GM23338 (cell line): Measurements from ENCODE around the gene TCERG1L. TPM values are rescaled to one million over a fixed set of nuclear protein-coding genes. Genes with fewer than 3 reads are reported as not detected.

Source experiments
- ATAC-seq: fragments of 200-7000 bp; cut with Tn5 transposase; 3 replicates; pipeline ENCODE4 v1.9.1; 2020
- DNase-seq: peaks from one replicate; pipeline ENCODE4 v3.0.0-alpha.2; 2015; ENCODE audit warnings: low spot score
- H2AFZ ChIP-seq: fragments of 200-600 bp; sonication (generic); 2 replicates; pipeline ENCODE4 v1.8.0; 2016; ENCODE audit warnings: antibody characterized with exemption, mild to moderate bottlenecking, moderate library complexity
- H3F3A ChIP-seq: fragments of 200-600 bp; sonication (generic); replicated peaks from 2 replicates; pipeline ENCODE4 v1.8.0; 2017; ENCODE audit warnings: antibody characterized with exemption, mixed run types, low read depth
- H3K27ac ChIP-seq: fragments of 200-600 bp; sonication (generic); 2 replicates; pipeline ENCODE4 v1.6.1; 2016; ENCODE audit warnings: low read depth
- H3K27me3 ChIP-seq: fragments of 200-600 bp; sonication (generic); 2 replicates; pipeline ENCODE4 v1.8.0; 2016; ENCODE audit warnings: mild to moderate bottlenecking, mixed run types, moderate library complexity; ENCODE audit not compliant: insufficient read depth
- H3K36me3 ChIP-seq: fragments of 200-600 bp; sonication (generic); 2 replicates; pipeline ENCODE4 v1.8.0; 2016; ENCODE audit warnings: mild to moderate bottlenecking; ENCODE audit not compliant: insufficient read depth
- H3K4me1 ChIP-seq: fragments of 200-600 bp; sonication (generic); 2 replicates; pipeline ENCODE4 v1.8.0; 2016; ENCODE audit warnings: mild to moderate bottlenecking, moderate library complexity; ENCODE audit not compliant: insufficient read depth
- H3K4me2 ChIP-seq: fragments of 200-600 bp; sonication (generic); 2 replicates; pipeline ENCODE4 v1.7.1; 2017; ENCODE audit warnings: mixed run types
- H3K4me3 ChIP-seq: fragments of 200-600 bp; sonication (generic); 2 replicates; pipeline ENCODE4 v1.6.1; 2016; ENCODE audit warnings: mixed run types
- H3K79me2 ChIP-seq: fragments of 200-600 bp; sonication (generic); replicated peaks from 2 replicates; pipeline ENCODE4 v1.8.0; 2017; ENCODE audit warnings: mild to moderate bottlenecking; ENCODE audit not compliant: insufficient read depth
- H3K9me2 ChIP-seq: fragments of 200-600 bp; sonication (generic); 2 replicates; pipeline ENCODE4 v1.8.0; 2017; ENCODE audit not compliant: insufficient read depth
- H4K20me1 ChIP-seq: fragments of 200-600 bp; sonication (generic); replicated peaks from 2 replicates; pipeline ENCODE4 v1.8.0; 2017; ENCODE audit warnings: mild to moderate bottlenecking; ENCODE audit not compliant: insufficient read depth
- H3K27ac Mint-ChIP-seq: 2 replicates; pipeline ENCODE4 v1.8.0; 2020; ENCODE audit warnings: inconsistent platforms, mild to moderate bottlenecking, moderate library complexity, mixed read lengths
- H3K27me3 Mint-ChIP-seq: 3 replicates; pipeline ENCODE4 v1.8.0; 2022; ENCODE audit warnings: low read depth, mild to moderate bottlenecking, moderate library complexity, mixed read lengths, inconsistent platforms; ENCODE audit not compliant: insufficient read depth, poor library complexity
- H3K36me3 Mint-ChIP-seq: 3 replicates; pipeline ENCODE4 v1.8.0; 2021; ENCODE audit warnings: low read depth, mild to moderate bottlenecking, inconsistent platforms, moderate library complexity, mixed read lengths
- H3K4me1 Mint-ChIP-seq: 3 replicates; pipeline ENCODE4 v1.8.0; 2020; ENCODE audit warnings: mild to moderate bottlenecking, inconsistent platforms, mixed read lengths
- H3K4me3 Mint-ChIP-seq: 3 replicates; pipeline ENCODE4 v1.8.0; 2021; ENCODE audit warnings: moderate library complexity, mild to moderate bottlenecking, inconsistent platforms, mixed read lengths
- H3K9me3 Mint-ChIP-seq: 3 replicates; pipeline ENCODE4 v1.8.0; 2020; ENCODE audit warnings: moderate library complexity, mild to moderate bottlenecking, inconsistent platforms, mixed read lengths
- EZH2phosphoT487 ChIP-seq: fragments of 200-600 bp; sonication (generic); IDR thresholded peaks from one replicate; pipeline ENCODE4 v1.8.1; 2018; ENCODE audit warnings: antibody characterized with exemption; ENCODE audit not compliant: unreplicated experiment
- JUNB ChIP-seq: IDR thresholded peaks from one replicate; pipeline ENCODE4 v1.6.1; 2016; ENCODE audit warnings: antibody characterized with exemption; ENCODE audit not compliant: unreplicated experiment
- NANOG ChIP-seq: IDR thresholded peaks from 2 replicates; pipeline ENCODE4 v1.6.1; 2016; ENCODE audit warnings: antibody characterized with exemption, borderline replicate concordance
- POLR2AphosphoS5 ChIP-seq: IDR thresholded peaks from 2 replicates; pipeline ENCODE4 v1.6.1; 2016; ENCODE audit warnings: antibody characterized with exemption, low read depth
- REST ChIP-seq: IDR thresholded peaks from one replicate; pipeline ENCODE4 v1.6.1; 2018; ENCODE audit warnings: antibody characterized with exemption; ENCODE audit not compliant: unreplicated experiment
- STAT1 ChIP-seq: IDR thresholded peaks from one replicate; pipeline ENCODE4 v1.6.1; 2016; ENCODE audit warnings: antibody characterized with exemption; ENCODE audit not compliant: unreplicated experiment
- ZNF114 ChIP-seq: fragments of 250-450 bp; sonication (Bioruptor Pico); IDR thresholded peaks from 2 replicates; pipeline ENCODE4 v1.5.0; 2020; ENCODE audit warnings: mild to moderate bottlenecking, moderate library complexity
- ZNF462 ChIP-seq: fragments of 250-450 bp; sonication (Bioruptor Pico); IDR thresholded peaks from 2 replicates; pipeline ENCODE4 v1.5.0; 2020; ENCODE audit warnings: mild to moderate bottlenecking, moderate library complexity
- polyA plus RNA-seq: library from polyadenylated mRNA; unstranded; fragments of >200 nt; fragmentation: Nextera tagmentation; extraction: Ambion mirVana; gene quantifications from 2 replicates; pipeline ENCODE4 v1.2.1, GENCODE V29; 2016
- total RNA-seq: library from RNA; depleted of rRNA; stranded (reverse); fragments of >200 nt; shearing (Covaris generic); gene quantifications from 2 replicates; pipeline ENCODE4 v1.2.3, GENCODE V29; 2014
- TF ChIP-seq, protein P1 (sequence below), 2 experiments: fragments of 200-600 bp in 1 of 2; sonication (generic) in 1 of 2; conservative IDR thresholded peaks; 2 replicates each; pipeline versions ENCODE4 v1.5.1 to v1.6.1; 2016 to 2017; ENCODE audit warnings: antibody characterized with exemption in 2 of 2, low read depth in 2 of 2, mild to moderate bottlenecking in 2 of 2, moderate library complexity in 1 of 2
- TF ChIP-seq, protein P2 (sequence below): IDR thresholded peaks from 2 replicates; pipeline ENCODE4 v1.6.1; 2016; ENCODE audit warnings: antibody characterized with exemption

The TCERG1L gene
- total and polyA plus RNA-seq, 2 experiments from 2014 or later, result 3.9 to 5.5 TPM

DNA sequence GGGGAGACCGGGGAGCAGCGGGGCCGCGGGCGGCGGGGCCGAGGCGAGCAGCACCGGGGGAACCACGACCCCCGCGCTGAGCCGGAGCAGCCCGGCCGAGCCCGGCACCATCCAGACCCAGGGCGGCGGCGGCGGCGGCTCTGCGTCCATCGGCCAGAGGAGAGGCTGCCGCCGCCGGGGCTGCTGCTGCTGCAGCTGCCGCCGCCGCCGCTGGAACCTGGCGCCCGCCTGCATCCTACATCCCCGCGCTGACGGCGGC is 190 bp downstream of the TCERG1L start (continued):
- TF ChIP-seq, protein P1, sequence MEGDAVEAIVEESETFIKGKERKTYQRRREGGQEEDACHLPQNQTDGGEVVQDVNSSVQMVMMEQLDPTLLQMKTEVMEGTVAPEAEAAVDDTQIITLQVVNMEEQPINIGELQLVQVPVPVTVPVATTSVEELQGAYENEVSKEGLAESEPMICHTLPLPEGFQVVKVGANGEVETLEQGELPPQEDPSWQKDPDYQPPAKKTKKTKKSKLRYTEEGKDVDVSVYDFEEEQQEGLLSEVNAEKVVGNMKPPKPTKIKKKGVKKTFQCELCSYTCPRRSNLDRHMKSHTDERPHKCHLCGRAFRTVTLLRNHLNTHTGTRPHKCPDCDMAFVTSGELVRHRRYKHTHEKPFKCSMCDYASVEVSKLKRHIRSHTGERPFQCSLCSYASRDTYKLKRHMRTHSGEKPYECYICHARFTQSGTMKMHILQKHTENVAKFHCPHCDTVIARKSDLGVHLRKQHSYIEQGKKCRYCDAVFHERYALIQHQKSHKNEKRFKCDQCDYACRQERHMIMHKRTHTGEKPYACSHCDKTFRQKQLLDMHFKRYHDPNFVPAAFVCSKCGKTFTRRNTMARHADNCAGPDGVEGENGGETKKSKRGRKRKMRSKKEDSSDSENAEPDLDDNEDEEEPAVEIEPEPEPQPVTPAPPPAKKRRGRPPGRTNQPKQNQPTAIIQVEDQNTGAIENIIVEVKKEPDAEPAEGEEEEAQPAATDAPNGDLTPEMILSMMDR (conservative IDR thresholded peaks at IDR 0.05; ENCODE audit: low read depth in 2 of 2), result no peak
- TF ChIP-seq JUNB (no peak), POLR2AphosphoS5 (no peak), STAT1 (no peak)
- TF ChIP-seq, protein P2, sequence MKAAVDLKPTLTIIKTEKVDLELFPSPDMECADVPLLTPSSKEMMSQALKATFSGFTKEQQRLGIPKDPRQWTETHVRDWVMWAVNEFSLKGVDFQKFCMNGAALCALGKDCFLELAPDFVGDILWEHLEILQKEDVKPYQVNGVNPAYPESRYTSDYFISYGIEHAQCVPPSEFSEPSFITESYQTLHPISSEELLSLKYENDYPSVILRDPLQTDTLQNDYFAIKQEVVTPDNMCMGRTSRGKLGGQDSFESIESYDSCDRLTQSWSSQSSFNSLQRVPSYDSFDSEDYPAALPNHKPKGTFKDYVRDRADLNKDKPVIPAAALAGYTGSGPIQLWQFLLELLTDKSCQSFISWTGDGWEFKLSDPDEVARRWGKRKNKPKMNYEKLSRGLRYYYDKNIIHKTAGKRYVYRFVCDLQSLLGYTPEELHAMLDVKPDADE, result no peak

DNA sequence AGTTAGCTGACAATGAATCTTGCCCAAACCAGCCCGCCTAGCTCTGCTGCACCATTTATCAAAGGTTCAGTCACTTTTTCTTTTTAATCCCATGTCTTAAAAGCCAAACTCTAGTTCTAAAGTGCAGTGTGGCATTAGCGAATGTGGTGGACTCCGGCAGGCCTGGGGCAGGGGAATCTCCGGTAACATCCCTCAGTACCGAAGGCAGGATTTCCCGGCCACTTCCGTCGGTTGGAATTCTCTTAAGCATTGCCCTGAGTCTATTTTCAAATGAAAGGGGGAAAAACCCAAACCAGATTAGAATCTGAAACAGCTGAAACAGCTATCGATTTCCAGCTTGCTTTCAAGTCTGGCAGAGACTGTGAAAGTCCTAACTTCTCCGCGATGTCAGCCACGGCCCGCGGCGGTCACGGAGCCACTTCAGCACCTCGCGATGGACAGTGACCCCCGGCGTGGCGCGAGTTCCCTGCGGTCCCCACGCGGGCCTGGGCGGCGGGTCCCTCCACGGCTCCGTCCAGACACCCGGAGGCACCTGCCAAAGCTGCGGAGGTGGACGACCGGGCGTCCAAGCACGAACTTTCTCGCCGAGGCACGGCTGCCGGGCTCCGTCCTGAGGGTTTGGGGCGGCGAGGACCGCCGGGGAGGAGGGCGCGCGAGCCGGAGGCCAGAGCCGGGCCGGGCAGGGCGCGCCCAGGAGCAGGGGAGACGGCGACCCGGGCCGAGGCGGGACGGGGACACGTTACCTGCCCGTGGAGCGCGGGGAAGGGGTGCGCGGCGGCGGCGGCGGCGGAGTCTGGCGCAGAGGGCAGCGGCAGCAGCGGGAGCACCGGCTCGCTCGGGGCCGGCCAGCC is 745 bp downstream of the TCERG1L start:
- H3K27ac ChIP-seq, result no peak overlapping the region

More for the DNA sequence above, 745 bp downstream of the TCERG1L start:
- H2AFZ ChIP-seq, result no peak overlapping the region
- peak; percentile 55 for TF ChIP-seq REST
- no peak for TF ChIP-seq STAT1
- TF ChIP-seq ZNF462, result no peak
- no peak for TF ChIP-seq EZH2phosphoT487
- no peak for TF ChIP-seq ZNF114
- TF ChIP-seq NANOG, result no peak
- H3K27me3 ChIP-seq, result peaks cover 7% of the 10 kb centered on the region; the same call in 1 of the 2 replicates
- H3K36me3 ChIP-seq, result no peaks in the 10 kb centered on the region; the same call in 1 of the 2 replicates
- H3K9me2 ChIP-seq, result no peaks in the 10 kb centered on the region
- Mint-ChIP-seq H3K4me3 (peak overlapping the region; percentile 59), H3K27ac (no peak overlapping the region), H3K36me3 (peaks cover 8% of the 10 kb centered on the region), H3K4me1 (peaks cover 6% of the 10 kb centered on the region; the same call in 2 of the 3 replicates), H3K27me3 (peaks cover 3% of the 10 kb centered on the region), H3K9me3 (peaks cover 70% of the 10 kb centered on the region)
- H4K20me1 ChIP-seq, result no peaks in the 10 kb centered on the region
- H3F3A ChIP-seq, result no peaks in the 10 kb centered on the region
- peak overlapping the region; percentile 55 for H3K4me3 ChIP-seq
- H3K4me1 ChIP-seq, result peaks cover 3% of the 10 kb centered on the region; the same call in 1 of the 2 replicates
- peak overlapping the region; percentile 78 for H3K4me2 ChIP-seq
- H3K79me2 ChIP-seq, result no peaks in the 10 kb centered on the region
- no peak for ATAC-seq
- peak; percentile 24 for DNase-seq
